ENCODE results near the gene CUL9.

Gene CUL9

DNA sequence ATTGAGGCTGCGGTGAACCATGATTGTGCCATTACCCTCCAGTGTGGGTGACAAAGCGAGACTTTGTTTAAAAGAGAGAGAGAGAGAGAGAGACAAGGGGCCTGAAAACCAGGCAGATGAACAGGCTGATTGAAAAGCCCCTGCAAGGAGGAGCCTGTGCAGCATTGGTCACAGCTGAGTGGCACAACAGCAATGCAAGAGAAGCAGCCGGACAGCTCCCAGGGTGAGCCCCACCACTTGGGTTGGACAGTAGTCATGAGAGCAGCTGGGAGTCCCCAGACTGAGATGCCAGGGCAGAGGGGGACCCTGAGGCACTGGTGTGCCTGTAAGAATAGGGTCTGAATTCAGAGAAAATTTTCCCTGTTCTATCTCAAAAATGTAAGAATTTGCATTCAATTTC lies 37.1 kb downstream of the CUL9 start:
- no peaks in the 10 kb centered on the region for H3K9me3 ChIP-seq (ENCODE audit: control extremely low read depth in 1 of 5, control insufficient read depth in 4 of 5, insufficient read depth in 2 of 5, low read depth in 1 of 5, low read length in 4 of 5)
- ChIA-PET POLR2A (no interaction called here), CTCF (no interaction called here)
- H3K4me3 ChIP-seq (ENCODE audit: control insufficient read depth in 1 of 7, extremely low read depth in 1 of 7, insufficient read depth in 4 of 7, low read depth in 2 of 7, low read length in 6 of 7): no peak overlapping the region
- peaks cover 16 to 69% (median 41%) of the 10 kb centered on the region in 4 experiments for H3K36me3 ChIP-seq (ENCODE audit: control insufficient read depth in 4 of 4, insufficient read depth in 4 of 4, low read length in 3 of 4)
- no peak overlapping the region for H3K27ac ChIP-seq (ENCODE audit: insufficient read depth in 1 of 2, low read depth in 1 of 2, low read length in 2 of 2, poor library complexity in 1 of 2, severe bottlenecking in 2 of 2)
- H3K4me1 ChIP-seq (ENCODE audit: control extremely low read depth in 1 of 4, control insufficient read depth in 4 of 4, insufficient read depth in 4 of 4, low read length in 3 of 4): peaks cover 0 to 6% (median 4%) of the 10 kb centered on the region in 4 experiments
- WGBS (ENCODE audit: insufficient coverage): 100% methylated on average over 3 of the region's 3 CpGs
- H3K27me3 ChIP-seq (replicated peaks in 2 of 5; ENCODE audit: control insufficient read depth in 4 of 5, insufficient read depth in 5 of 5, low read length in 4 of 5): no peaks in the 10 kb centered on the region
- no peak for DNase-seq

- H3K9me3 ChIP-seq (ENCODE audit: control extremely low read depth in 1 of 5, control insufficient read depth in 4 of 5, insufficient read depth in 2 of 5, low read depth in 1 of 5, low read length in 4 of 5): no peaks in the 10 kb centered on the region
- no peak overlapping the region for H3K4me3 ChIP-seq (ENCODE audit: control insufficient read depth in 1 of 7, extremely low read depth in 1 of 7, insufficient read depth in 4 of 7, low read depth in 2 of 7, low read length in 6 of 7)
- WGBS (ENCODE audit: insufficient coverage): 98% methylated on average over 6 of the region's 7 CpGs
- ChIA-PET CTCF (interaction anchor here (1.5 to 1.8 kb wide), 2 partner anchors 10 to 14 kb away, joined by 3 to 8 read pairs; no protein-coding TSS in a partner anchor), POLR2A (no interaction called here)
- peaks cover 0 to 13% (median 11%) of the 10 kb centered on the region in 4 experiments for H3K4me1 ChIP-seq (ENCODE audit: control extremely low read depth in 1 of 4, control insufficient read depth in 4 of 4, insufficient read depth in 4 of 4, low read length in 3 of 4)
- H3K27ac ChIP-seq (ENCODE audit: insufficient read depth in 1 of 2, low read depth in 1 of 2, low read length in 2 of 2, poor library complexity in 1 of 2, severe bottlenecking in 2 of 2): no peak overlapping the region
- H3K27me3 ChIP-seq (replicated peaks in 2 of 5; ENCODE audit: control insufficient read depth in 4 of 5, insufficient read depth in 5 of 5, low read length in 4 of 5): no peaks in the 10 kb centered on the region
- DNase-seq: no peak
- peaks cover 16 to 68% (median 41%) of the 10 kb centered on the region in 4 experiments for H3K36me3 ChIP-seq (ENCODE audit: control insufficient read depth in 4 of 4, insufficient read depth in 4 of 4, low read length in 3 of 4)
These were observed 37.8 kb downstream of the CUL9 start for GRCh38 chr6:43219814-43220213.

GRCh38 chr6:43220439-43220951 lies 38.5 kb downstream of the CUL9 start:
- peaks cover 15 to 62% (median 38%) of the 10 kb centered on the region in 4 experiments for H3K36me3 ChIP-seq (ENCODE audit: control insufficient read depth in 4 of 4, insufficient read depth in 4 of 4, low read length in 3 of 4)
- ChIA-PET POLR2A (no interaction called here), CTCF (interaction anchor here (0.8 to 1.8 kb wide), 6 partner anchors 8 to 31 kb away, joined by 3 to 8 read pairs (median 4); partner anchors contain the start of gene DNPH1)
- no peak for DNase-seq
- H3K4me1 ChIP-seq (ENCODE audit: control extremely low read depth in 1 of 4, control insufficient read depth in 4 of 4, insufficient read depth in 4 of 4, low read length in 3 of 4): peaks cover 0 to 16% (median 13%) of the 10 kb centered on the region in 4 experiments
- no peak overlapping the region for H3K4me3 ChIP-seq (ENCODE audit: control insufficient read depth in 1 of 7, extremely low read depth in 1 of 7, insufficient read depth in 4 of 7, low read depth in 2 of 7, low read length in 6 of 7)
- 98% methylated on average over 16 of the region's 16 CpGs for WGBS (ENCODE audit: insufficient coverage)
- H3K9me3 ChIP-seq (ENCODE audit: control extremely low read depth in 1 of 5, control insufficient read depth in 4 of 5, insufficient read depth in 2 of 5, low read depth in 1 of 5, low read length in 4 of 5): no peaks in the 10 kb centered on the region
- no peaks in the 10 kb centered on the region for H3K27me3 ChIP-seq (replicated peaks in 2 of 5; ENCODE audit: control insufficient read depth in 4 of 5, insufficient read depth in 5 of 5, low read length in 4 of 5)
- H3K27ac ChIP-seq (ENCODE audit: insufficient read depth in 1 of 2, low read depth in 1 of 2, low read length in 2 of 2, poor library complexity in 1 of 2, severe bottlenecking in 2 of 2): no peak overlapping the region

- POLR2A ChIA-PET: no interaction called here
- H3K27me3 ChIP-seq (replicated peaks in 2 of 5; ENCODE audit: control insufficient read depth in 4 of 5, insufficient read depth in 5 of 5, low read length in 4 of 5): no peaks in the 10 kb centered on the region
- CTCF ChIA-PET: interaction anchor here (0.8 to 1.8 kb wide), 6 partner anchors 8 to 30 kb away, joined by 3 to 8 read pairs (median 4); partner anchors contain the start of gene DNPH1
- H3K27ac ChIP-seq (ENCODE audit: insufficient read depth in 1 of 2, low read depth in 1 of 2, low read length in 2 of 2, poor library complexity in 1 of 2, severe bottlenecking in 2 of 2): no peak overlapping the region
- H3K4me3 ChIP-seq (ENCODE audit: control insufficient read depth in 1 of 7, extremely low read depth in 1 of 7, insufficient read depth in 4 of 7, low read depth in 2 of 7, low read length in 6 of 7): no peak overlapping the region
- peaks cover 13 to 57% (median 37%) of the 10 kb centered on the region in 4 experiments for H3K36me3 ChIP-seq (ENCODE audit: control insufficient read depth in 4 of 4, insufficient read depth in 4 of 4, low read length in 3 of 4)
- DNase-seq: no peak
- WGBS (ENCODE audit: insufficient coverage): 95% methylated on average over 17 of the region's 20 CpGs
- H3K9me3 ChIP-seq (ENCODE audit: control extremely low read depth in 1 of 5, control insufficient read depth in 4 of 5, insufficient read depth in 2 of 5, low read depth in 1 of 5, low read length in 4 of 5): no peaks in the 10 kb centered on the region
- H3K4me1 ChIP-seq (ENCODE audit: control extremely low read depth in 1 of 4, control insufficient read depth in 4 of 4, insufficient read depth in 4 of 4, low read length in 3 of 4): peaks cover 0 to 24% (median 20%) of the 10 kb centered on the region in 4 experiments
These were observed 39.3 kb downstream of the CUL9 start for GRCh38 chr6:43221046-43221972.

DNA sequence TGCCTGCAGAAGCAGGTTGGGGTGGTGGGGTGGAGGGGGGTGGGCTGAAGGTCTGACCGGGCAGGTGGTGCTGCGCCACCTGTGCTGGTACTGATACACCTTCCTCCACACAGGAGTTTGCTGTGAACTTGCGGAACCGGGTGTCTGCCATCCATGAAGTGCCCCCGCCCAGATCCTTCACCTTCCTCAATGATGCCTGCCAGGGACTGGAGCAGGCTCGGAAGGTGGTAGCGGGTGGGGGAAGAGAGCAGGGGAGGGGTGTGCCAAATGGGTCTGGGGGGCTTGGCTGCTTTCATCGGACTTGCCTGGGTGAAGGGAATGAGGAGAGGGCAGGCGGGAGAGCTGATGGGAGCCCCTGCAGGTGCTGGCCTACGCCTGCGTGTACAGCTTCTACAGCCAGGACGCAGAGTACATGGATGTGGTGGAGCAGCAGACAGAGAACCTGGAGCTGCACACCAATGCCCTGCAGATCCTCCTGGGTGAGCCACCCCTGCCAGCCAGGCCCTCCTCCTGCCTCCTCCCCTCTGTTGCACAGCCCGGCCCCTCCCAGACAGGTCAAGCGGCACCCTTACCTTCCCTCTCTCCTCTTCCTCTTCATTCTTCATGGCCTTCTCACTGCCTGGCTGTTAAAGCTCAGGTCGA lies 40.5 kb downstream of the CUL9 start:
- Histone ChIP-seq H3K9me3 (ENCODE audit: control extremely low read depth in 1 of 5, control insufficient read depth in 4 of 5, insufficient read depth in 2 of 5, low read depth in 1 of 5, low read length in 4 of 5) (no peaks in the 10 kb centered on the region), H3K27me3 (replicated peaks in 2 of 5; ENCODE audit: control insufficient read depth in 4 of 5, insufficient read depth in 5 of 5, low read length in 4 of 5) (no peaks in the 10 kb centered on the region), H3K4me1 (ENCODE audit: control extremely low read depth in 1 of 4, control insufficient read depth in 4 of 4, insufficient read depth in 4 of 4, low read length in 3 of 4) (peaks cover 0 to 24% (median 22%) of the 10 kb centered on the region in 4 experiments), H3K27ac (ENCODE audit: insufficient read depth in 1 of 2, low read depth in 1 of 2, low read length in 2 of 2, poor library complexity in 1 of 2, severe bottlenecking in 2 of 2) (no peak overlapping the region), H3K4me3 (ENCODE audit: control insufficient read depth in 1 of 7, extremely low read depth in 1 of 7, insufficient read depth in 4 of 7, low read depth in 2 of 7, low read length in 6 of 7) (no peak overlapping the region), H3K36me3 (ENCODE audit: control insufficient read depth in 4 of 4, insufficient read depth in 4 of 4, low read length in 3 of 4) (peaks cover 5 to 55% (median 29%) of the 10 kb centered on the region in 4 experiments)
- POLR2A ChIA-PET: no interaction called here
- CTCF ChIA-PET: interaction anchor here (0.6 to 1.0 kb wide), 2 partner anchors 31 to 51 kb away, joined by 3 to 4 read pairs; no protein-coding TSS in a partner anchor
- no peak for DNase-seq
- 100% methylated on average over 8 of the region's 15 CpGs for WGBS (ENCODE audit: insufficient coverage)

GRCh38 chr6:43223175-43223574 lies 41.2 kb downstream of the CUL9 start:
- ChIA-PET POLR2A (no interaction called here), CTCF (interaction anchor here (0.6 to 1.1 kb wide), 3 partner anchors 15 to 51 kb away, joined by 3 to 4 read pairs (median 4); no protein-coding TSS in a partner anchor)
- over 99% methylated on average over 14 of the region's 14 CpGs for WGBS (ENCODE audit: insufficient coverage)
- peaks cover 5 to 55% (median 29%) of the 10 kb centered on the region in 4 experiments for H3K36me3 ChIP-seq (ENCODE audit: control insufficient read depth in 4 of 4, insufficient read depth in 4 of 4, low read length in 3 of 4)
- H3K9me3 ChIP-seq (ENCODE audit: control extremely low read depth in 1 of 5, control insufficient read depth in 4 of 5, insufficient read depth in 2 of 5, low read depth in 1 of 5, low read length in 4 of 5): no peaks in the 10 kb centered on the region
- no peak overlapping the region for H3K4me3 ChIP-seq (ENCODE audit: control insufficient read depth in 1 of 7, extremely low read depth in 1 of 7, insufficient read depth in 4 of 7, low read depth in 2 of 7, low read length in 6 of 7)
- no peak for DNase-seq
- H3K27ac ChIP-seq (ENCODE audit: insufficient read depth in 1 of 2, low read depth in 1 of 2, low read length in 2 of 2, poor library complexity in 1 of 2, severe bottlenecking in 2 of 2): peak overlapping the region; percentile 85 to 88
- H3K4me1 ChIP-seq (ENCODE audit: control extremely low read depth in 1 of 4, control insufficient read depth in 4 of 4, insufficient read depth in 4 of 4, low read length in 3 of 4): peaks cover 0 to 27% (median 25%) of the 10 kb centered on the region in 4 experiments
- H3K27me3 ChIP-seq (replicated peaks in 2 of 5; ENCODE audit: control insufficient read depth in 4 of 5, insufficient read depth in 5 of 5, low read length in 4 of 5): no peaks in the 10 kb centered on the region
